Loucy (cell line): ENCODE data around the gene PPP4C.

ENCODE experiments used
- H2AFZ ChIP-seq: fragments of 200-600 bp; sonication (generic); 2 replicates; pipeline ENCODE4 v1.6.0; 2016; ENCODE audit warnings: antibody characterized with exemption, mild to moderate bottlenecking, low read length, moderate library complexity
- H3F3A ChIP-seq: fragments of 200-600 bp; 2 replicates; pipeline ENCODE4 v1.6.0; 2016; ENCODE audit warnings: antibody characterized with exemption, low read depth, mild to moderate bottlenecking
- H3K27me3 ChIP-seq: fragments of 200-600 bp; sonication (generic); 2 replicates; pipeline ENCODE4 v1.6.1; 2014; ENCODE audit warnings: low read length, mild to moderate bottlenecking; ENCODE audit not compliant: insufficient read depth, poor library complexity, severe bottlenecking
- H3K36me3 ChIP-seq: fragments of 200-600 bp; sonication (generic); 2 replicates; pipeline ENCODE4 v1.6.1; 2016; ENCODE audit warnings: low read length; ENCODE audit not compliant: insufficient read depth
- H3K4me1 ChIP-seq: fragments of 200-600 bp; sonication (generic); 2 replicates; pipeline ENCODE4 v1.5.1; 2014; ENCODE audit warnings: low read length, mild to moderate bottlenecking; ENCODE audit not compliant: insufficient read depth, poor library complexity, severe bottlenecking
- H3K4me2 ChIP-seq: fragments of 200-600 bp; sonication (generic); 2 replicates; pipeline ENCODE4 v1.6.0; 2014; ENCODE audit warnings: antibody characterized with exemption, low read length, low read depth, mild to moderate bottlenecking; ENCODE audit not compliant: poor library complexity, severe bottlenecking
- H3K4me3 ChIP-seq: fragments of 200-600 bp; sonication (generic); 2 replicates; pipeline ENCODE4 v1.5.1; 2014; ENCODE audit warnings: low read length, mild to moderate bottlenecking, mixed read lengths; ENCODE audit not compliant: poor library complexity, severe bottlenecking
- H3K79me2 ChIP-seq: fragments of 200-600 bp; sonication (generic); 2 replicates; pipeline ENCODE4 v1.6.1; 2014; ENCODE audit warnings: low read length; ENCODE audit not compliant: insufficient read depth
- H3K9ac ChIP-seq: fragments of 200-600 bp; sonication (generic); 2 replicates; pipeline ENCODE4 v1.6.0; 2014; ENCODE audit warnings: mild to moderate bottlenecking, low read depth, low read length, moderate library complexity; ENCODE audit not compliant: poor library complexity, severe bottlenecking
- H3K9me2 ChIP-seq: fragments of 200-600 bp; sonication (generic); replicated peaks from 2 replicates; pipeline ENCODE4 v1.6.1; 2016; ENCODE audit warnings: low read depth, low read length, mixed read lengths
- H3K9me3 ChIP-seq: fragments of 200-600 bp; sonication (generic); 2 replicates; pipeline ENCODE4 v1.6.1; 2014; ENCODE audit warnings: mild to moderate bottlenecking, antibody characterized with exemption, low read length, low read depth; ENCODE audit not compliant: insufficient read depth
- H4K20me1 ChIP-seq: fragments of 200-600 bp; sonication (generic); 2 replicates; pipeline ENCODE4 v1.6.0; 2014; ENCODE audit warnings: antibody characterized with exemption, low read length, mild to moderate bottlenecking; ENCODE audit not compliant: insufficient read depth, poor library complexity, severe bottlenecking
- EZH2phosphoT487 ChIP-seq: fragments of 200-600 bp; IDR thresholded peaks from 2 replicates; pipeline ENCODE4 v1.6.1; 2018; ENCODE audit warnings: antibody characterized with exemption, mild to moderate bottlenecking, moderate library complexity, borderline replicate concordance
- TF ChIP-seq, protein P1 (sequence below): fragments of 200-600 bp; sonication (generic); conservative IDR thresholded peaks from 2 replicates; pipeline ENCODE4 v1.5.1; 2014; ENCODE audit warnings: mild to moderate bottlenecking, antibody characterized with exemption, low read length

Gene PPP4C

DNA sequence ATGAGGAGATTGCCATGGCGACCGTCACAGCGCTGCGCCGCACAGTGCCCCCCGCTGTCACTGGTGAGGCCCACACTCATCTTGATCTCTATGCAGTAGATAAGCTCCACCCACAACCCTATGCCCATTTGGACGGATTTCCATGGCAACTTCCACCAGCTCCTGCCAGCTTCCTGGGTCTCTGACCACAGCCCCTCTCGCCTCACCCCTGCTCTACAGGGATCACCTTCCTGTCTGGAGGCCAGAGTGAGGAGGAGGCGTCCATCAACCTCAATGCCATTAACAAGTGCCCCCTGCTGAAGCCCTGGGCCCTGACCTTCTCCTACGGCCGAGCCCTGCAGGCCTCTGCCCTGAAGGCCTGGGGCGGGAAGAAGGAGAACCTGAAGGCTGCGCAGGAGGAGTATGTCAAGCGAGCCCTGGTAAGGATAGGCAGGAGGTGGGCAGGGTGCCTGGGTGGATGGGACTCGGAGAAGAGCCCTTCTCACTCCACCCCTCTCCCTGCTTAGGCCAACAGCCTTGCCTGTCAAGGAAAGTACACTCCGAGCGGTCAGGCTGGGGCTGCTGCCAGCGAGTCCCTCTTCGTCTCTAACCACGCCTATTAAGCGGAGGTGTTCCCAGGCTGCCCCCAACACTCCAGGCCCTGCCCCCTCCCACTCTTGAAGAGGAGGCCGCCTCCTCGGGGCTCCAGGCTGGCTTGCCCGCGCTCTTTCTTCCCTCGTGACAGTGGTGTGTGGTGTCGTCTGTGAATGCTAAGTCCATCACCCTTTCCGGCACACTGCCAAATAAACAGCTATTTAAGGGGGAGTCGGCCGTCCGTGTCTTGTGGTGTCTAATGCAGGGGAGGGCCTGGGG, 6.0 kb upstream of the PPP4C start:
- no peak overlapping the region for H3K4me3 ChIP-seq
- peaks cover 2% of the 10 kb centered on the region; the same call in 1 of the 2 replicates for H3F3A ChIP-seq
- no peak overlapping the region for H3K9ac ChIP-seq
- H2AFZ ChIP-seq: no peak overlapping the region
- peaks cover 65% of the 10 kb centered on the region for H3K36me3 ChIP-seq
- H3K4me2 ChIP-seq: peak overlapping the region; percentile 45
- H3K9me2 ChIP-seq: no peaks in the 10 kb centered on the region
- peaks cover 69% of the 10 kb centered on the region for H3K79me2 ChIP-seq
- H3K27me3 ChIP-seq: no peaks in the 10 kb centered on the region
- no peaks in the 10 kb centered on the region for H3K9me3 ChIP-seq
- H4K20me1 ChIP-seq: peaks cover 59% of the 10 kb centered on the region
- no peak for TF ChIP-seq EZH2phosphoT487
- TF ChIP-seq, protein P1, sequence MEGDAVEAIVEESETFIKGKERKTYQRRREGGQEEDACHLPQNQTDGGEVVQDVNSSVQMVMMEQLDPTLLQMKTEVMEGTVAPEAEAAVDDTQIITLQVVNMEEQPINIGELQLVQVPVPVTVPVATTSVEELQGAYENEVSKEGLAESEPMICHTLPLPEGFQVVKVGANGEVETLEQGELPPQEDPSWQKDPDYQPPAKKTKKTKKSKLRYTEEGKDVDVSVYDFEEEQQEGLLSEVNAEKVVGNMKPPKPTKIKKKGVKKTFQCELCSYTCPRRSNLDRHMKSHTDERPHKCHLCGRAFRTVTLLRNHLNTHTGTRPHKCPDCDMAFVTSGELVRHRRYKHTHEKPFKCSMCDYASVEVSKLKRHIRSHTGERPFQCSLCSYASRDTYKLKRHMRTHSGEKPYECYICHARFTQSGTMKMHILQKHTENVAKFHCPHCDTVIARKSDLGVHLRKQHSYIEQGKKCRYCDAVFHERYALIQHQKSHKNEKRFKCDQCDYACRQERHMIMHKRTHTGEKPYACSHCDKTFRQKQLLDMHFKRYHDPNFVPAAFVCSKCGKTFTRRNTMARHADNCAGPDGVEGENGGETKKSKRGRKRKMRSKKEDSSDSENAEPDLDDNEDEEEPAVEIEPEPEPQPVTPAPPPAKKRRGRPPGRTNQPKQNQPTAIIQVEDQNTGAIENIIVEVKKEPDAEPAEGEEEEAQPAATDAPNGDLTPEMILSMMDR: no peak
- H3K4me1 ChIP-seq: peaks cover 27% of the 10 kb centered on the region

DNA sequence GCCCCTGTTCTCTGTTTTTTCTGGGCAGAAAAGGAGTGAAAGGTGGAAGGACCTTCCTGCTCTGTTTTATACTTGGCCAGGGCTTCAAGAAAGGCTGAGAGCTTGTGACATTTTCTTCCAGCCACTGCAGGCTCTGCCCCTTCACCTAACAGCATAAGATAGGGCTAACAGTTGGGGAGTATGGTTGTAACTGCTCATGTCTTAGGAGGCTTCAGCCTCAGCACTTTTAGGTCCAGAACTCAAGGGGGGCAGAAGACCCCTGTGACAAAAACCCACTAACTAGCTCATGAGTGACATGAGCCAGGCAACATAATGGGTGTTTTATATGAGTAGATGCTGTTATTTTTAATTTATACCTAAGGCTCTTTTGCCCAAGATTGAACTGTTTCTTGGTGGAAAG, 5.3 kb upstream of the PPP4C start:
- peaks cover 6% of the 10 kb centered on the region; the same call in 1 of the 2 replicates for H3F3A ChIP-seq
- peaks cover 74% of the 10 kb centered on the region for H3K79me2 ChIP-seq

DNA sequence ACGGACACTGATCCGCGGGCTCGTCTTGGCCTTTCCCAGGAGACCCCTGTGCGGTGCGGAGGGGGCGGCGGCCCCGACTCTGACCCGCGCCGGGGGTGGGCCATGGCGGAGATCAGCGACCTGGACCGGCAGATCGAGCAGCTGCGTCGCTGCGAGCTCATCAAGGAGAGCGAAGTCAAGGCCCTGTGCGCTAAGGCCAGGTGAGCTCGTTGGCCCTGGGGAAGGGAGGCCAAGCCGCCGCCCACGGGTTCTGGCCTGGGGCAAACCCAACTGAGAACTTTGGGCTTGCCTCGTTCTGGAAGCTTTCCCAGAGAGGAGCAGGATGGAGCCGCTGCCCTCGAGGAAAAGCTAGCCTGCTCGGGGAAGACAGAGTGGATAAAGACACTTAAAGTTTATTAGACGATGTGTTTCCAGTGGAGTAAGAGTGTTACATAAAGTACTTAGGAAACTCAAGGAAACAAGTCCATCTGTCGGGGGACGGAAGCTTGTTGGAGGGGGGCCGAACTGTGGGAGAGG, 540 bp downstream of the PPP4C start:
- peak overlapping the region; percentile 99 for H3K4me3 ChIP-seq
- H3K4me1 ChIP-seq: peaks cover 28% of the 10 kb centered on the region
- no peak for TF ChIP-seq EZH2phosphoT487
- TF ChIP-seq, protein P1: no peak
- H3K9ac ChIP-seq: peak overlapping the region; percentile 95
- peaks cover 32% of the 10 kb centered on the region for H4K20me1 ChIP-seq
- H3K4me2 ChIP-seq: peak overlapping the region; percentile 97
- H3K9me2 ChIP-seq: no peaks in the 10 kb centered on the region
- H3K79me2 ChIP-seq: peaks cover 76% of the 10 kb centered on the region
- no peaks in the 10 kb centered on the region for H3K9me3 ChIP-seq
- H3K27me3 ChIP-seq: peaks cover 5% of the 10 kb centered on the region
- H2AFZ ChIP-seq: peak overlapping the region; percentile 58
- H3K36me3 ChIP-seq: peaks cover 28% of the 10 kb centered on the region; the same call in 1 of the 2 replicates
- peaks cover 6% of the 10 kb centered on the region; the same call in 1 of the 2 replicates for H3F3A ChIP-seq

More for the DNA sequence above, 5.3 kb upstream of the PPP4C start:
- peaks cover 59% of the 10 kb centered on the region for H4K20me1 ChIP-seq
- TF ChIP-seq, protein P1: no peak
- TF ChIP-seq EZH2phosphoT487: no peak
- H3K4me1 ChIP-seq: peaks cover 33% of the 10 kb centered on the region
- H3K9ac ChIP-seq: no peak overlapping the region
- no peak overlapping the region for H3K4me3 ChIP-seq
- H3K27me3 ChIP-seq: no peaks in the 10 kb centered on the region
- H3K9me2 ChIP-seq: no peaks in the 10 kb centered on the region
- peak overlapping the region; percentile 45 for H3K4me2 ChIP-seq
- no peak overlapping the region for H2AFZ ChIP-seq
- no peaks in the 10 kb centered on the region for H3K9me3 ChIP-seq
- H3K36me3 ChIP-seq: peaks cover 65% of the 10 kb centered on the region
